ENCODE results near the gene AR.

GRCh38 chrX:67750694-67751093 is 206.9 kb downstream of the AR start:
- no peak for TF ChIP-seq GABPA (IDR thresholded peaks at IDR 0.05; ENCODE audit: borderline replicate concordance, insufficient read depth, low read length)
- TF ChIP-seq EZH2 (IDR thresholded peaks at IDR 0.05; ENCODE audit: low read depth, low read length, severe bottlenecking), result no peak
- no peak for TF ChIP-seq CBX5 (IDR thresholded peaks at IDR 0.05; ENCODE audit: low read depth, low read length)
- no peak for TF ChIP-seq POLR2A (IDR thresholded peaks at IDR 0.05; ENCODE audit: control extremely low read depth in 1 of 2, low read depth in 2 of 2, low read length in 2 of 2)

All from H1 (cell line).